Aorta (tissue), 5 donors: Measurements from ENCODE around the gene PCNA. TPM values are rescaled to one million over a fixed set of nuclear protein-coding genes. Genes with fewer than 3 reads are reported as not detected.
"Not testable (repeated sequence)": the region's sequence is repeated elsewhere in the genome, so short reads cannot be mapped to it uniquely, and the experiment has no call there.

Experiments used
- ATAC-seq: fragments of 200-7000 bp; cut with Tn5 transposase; one replicate; pipeline ENCODE4 v1.9.1; 2022; ENCODE audit warnings: moderate library complexity; ENCODE audit not compliant: low FRiP score
- DNase-seq, 2 donors: peaks; one replicate each; pipeline ENCODE4 v3.0.0-alpha.2; 2020
- H3K27ac ChIP-seq, 2 donors: one replicate each; pipeline ENCODE4 v1.5.1; 2013; ENCODE audit warnings: low read length in 2 of 2, mild to moderate bottlenecking in 2 of 2, moderate library complexity in 2 of 2, control low read depth in 1 of 2, inconsistent platforms in 1 of 2, low read depth in 1 of 2
- H3K27me3 ChIP-seq, 2 donors: one replicate each; pipeline ENCODE4 v1.6.1; 2013; ENCODE audit warnings: control low read depth in 1 of 2, low read length in 1 of 2, mild to moderate bottlenecking in 1 of 2, moderate library complexity in 1 of 2; ENCODE audit not compliant: insufficient read depth in 2 of 2, control insufficient read depth in 1 of 2
- H3K36me3 ChIP-seq, 2 donors: one replicate each; pipeline ENCODE4 v1.6.1; 2013; ENCODE audit warnings: control low read depth in 1 of 2, low read length in 1 of 2, mild to moderate bottlenecking in 1 of 2; ENCODE audit not compliant: insufficient read depth in 2 of 2, control insufficient read depth in 1 of 2
- H3K4me1 ChIP-seq, 2 donors: one replicate each; pipeline ENCODE4 v1.6.1; 2013; ENCODE audit warnings: low read length in 2 of 2, control low read depth in 1 of 2, mild to moderate bottlenecking in 1 of 2, moderate library complexity in 1 of 2; ENCODE audit not compliant: insufficient read depth in 2 of 2, control insufficient read depth in 1 of 2
- H3K4me3 ChIP-seq, 2 donors: one replicate each; pipeline ENCODE4 v1.5.1; 2013; ENCODE audit warnings: low read length in 2 of 2, control low read depth in 1 of 2, mild to moderate bottlenecking in 1 of 2
- H3K9me3 ChIP-seq: one replicate; pipeline ENCODE4 v1.6.1; 2013; ENCODE audit warnings: mild to moderate bottlenecking, low read length; ENCODE audit not compliant: control insufficient read depth
- WGBS, 2 donors: extraction: QIAGEN DNeasy Blood & Tissue Kit; methylation state at CpG; one replicate each; pipeline ENCODE4 v1.1.7; 2013; 5-methylcytosine and 5-hydroxymethylcytosine counted together
- intact Hi-C, 2 donors: fragments of 100-400 bp; cut with DNase I; formaldehyde crosslinking; loops; one replicate each; pipeline versions ENCODE4 v1.14.2 to v1.15.0; 2022
- polyA plus RNA-seq, 2 donors: library from polyadenylated mRNA; stranded (reverse); fragments of 200-250 nt; gene quantifications; one replicate each; pipeline ENCODE4 v1.2.3, GENCODE V29; 2013
- total RNA-seq, 2 donors: library from RNA; stranded (reverse); fragmentation: NEBNext Ultra II Directional; extraction: Animal tissue kit (Norgen Biotek cat#: 25700); gene quantifications; one replicate each; pipeline ENCODE4 v1.2.1, GENCODE V29; 2021
- donor health status: healthy with polysubstance abuse.
- donor health status: Bipolar disorder and iron deficiency.
- donor health status: DM: no; HTN: no; CAD: no.
- donor health status: DM: no; HTN: no; CAD: no.
- donor health status: DM: yes; HTN: yes; CAD: no.

The PCNA gene
- total and polyA plus RNA-seq, 4 donors: 20.1 to 37.4 (median 28.3) TPM

DNA sequence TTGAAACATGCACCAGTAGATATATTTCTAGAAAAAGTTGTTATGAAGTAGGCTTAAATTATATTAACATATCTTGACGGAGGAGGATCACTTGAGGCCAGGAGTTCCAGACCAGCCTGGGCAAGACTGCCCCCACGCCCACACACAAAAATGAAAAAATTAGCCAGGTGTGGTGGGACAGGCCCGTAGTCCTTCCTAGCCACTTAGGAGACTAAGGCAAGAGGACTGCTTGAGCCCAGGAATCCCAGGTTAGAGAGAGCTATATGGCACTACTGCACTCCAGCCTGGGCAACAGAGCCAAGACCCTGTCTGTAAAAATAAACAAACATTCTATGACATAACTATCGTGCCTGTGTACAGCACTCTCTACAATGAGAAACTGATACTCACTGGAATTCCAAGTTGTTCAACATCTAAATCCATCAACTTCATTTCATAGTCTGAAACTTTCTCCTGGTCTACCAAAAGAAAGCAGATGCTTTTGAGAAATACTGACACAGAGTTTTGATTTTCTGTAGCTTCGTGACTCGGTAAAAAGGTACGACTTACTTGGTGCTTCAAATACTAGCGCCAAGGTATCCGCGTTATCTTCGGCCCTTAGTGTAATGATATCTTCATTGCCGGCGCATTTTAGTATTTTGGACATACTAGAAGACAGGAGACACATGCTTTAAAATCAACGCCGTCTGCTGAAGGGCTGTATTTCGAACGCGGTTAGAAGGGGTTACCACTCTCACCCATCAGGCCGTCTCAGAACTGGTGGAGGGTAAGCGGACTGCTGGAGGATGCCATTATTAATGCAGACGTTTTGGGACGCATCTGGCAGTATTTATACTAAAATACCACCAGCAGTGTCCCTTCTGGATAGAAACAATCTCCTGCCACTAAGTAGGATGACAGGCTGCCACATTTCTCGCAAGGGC lies 1.3 kb downstream of the PCNA start:
- no peaks in the 10 kb centered on the region for H3K4me1 ChIP-seq
- no peak overlapping the region for H3K27ac ChIP-seq
- no peaks in the 10 kb centered on the region for H3K27me3 ChIP-seq
- ATAC-seq (no peak), DNase-seq (no peak)
- WGBS, 2 donors: 5 to 7% methylated on average over 23 of the region's 23 CpGs
- intact Hi-C loops: no loop called here
- H3K4me3 ChIP-seq: peak overlapping the region; percentile 61 to 73
- no peaks in the 10 kb centered on the region for H3K9me3 ChIP-seq
- no peaks in the 10 kb centered on the region for H3K36me3 ChIP-seq

- Histone ChIP-seq H3K36me3 (no peaks in the 10 kb centered on the region), H3K9me3 (no peaks in the 10 kb centered on the region), H3K4me1 (no peaks in the 10 kb centered on the region), H3K27me3 (no peaks in the 10 kb centered on the region), H3K27ac (no peak overlapping the region), H3K4me3 (no peak overlapping the region)
- 77 to 78% methylated on average over 3 of the region's 3 CpGs for WGBS, 2 donors
- ATAC-seq (no peak), DNase-seq (no peak)
- intact Hi-C loops: no loop called here
Measured at GRCh38 chr20:5116875-5117274, 2.9 kb downstream of the PCNA start.

GRCh38 chr20:5114403-5114802 lies 5.4 kb downstream of the PCNA start:
- Histone ChIP-seq H3K4me3 (no peak overlapping the region), H3K36me3 (no peaks in the 10 kb centered on the region), H3K9me3 (no peaks in the 10 kb centered on the region), H3K27me3 (no peaks in the 10 kb centered on the region), H3K27ac (no peak overlapping the region), H3K4me1 (no peaks in the 10 kb centered on the region)
- ATAC-seq: no peak
- DNase-seq: no peak
- intact Hi-C loops: no loop called here
- 44 to 69% methylated on average over 3 of the region's 3 CpGs for WGBS, 2 donors

DNA sequence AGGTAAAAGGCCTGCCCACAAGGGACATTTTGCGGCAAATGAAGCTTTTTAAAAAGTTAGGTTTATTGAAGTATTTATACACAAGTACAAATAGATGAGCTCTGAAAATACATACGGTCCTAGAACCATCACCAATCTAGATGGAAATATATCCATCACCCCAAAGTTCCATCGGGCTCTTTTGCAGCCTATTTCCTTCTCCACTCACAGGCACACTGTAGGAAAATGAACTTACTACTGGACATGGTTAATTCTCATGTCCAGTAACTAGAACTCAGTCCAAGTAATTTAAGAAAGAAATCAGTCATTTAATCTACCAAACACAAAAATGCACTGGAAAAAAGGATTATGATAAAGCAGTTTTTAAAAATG lies 6.2 kb downstream of the PCNA start:
- Histone ChIP-seq H3K4me1 (no peaks in the 10 kb centered on the region), H3K9me3 (no peaks in the 10 kb centered on the region), H3K36me3 (no peaks in the 10 kb centered on the region), H3K4me3 (peak overlapping the region; percentile 28 to 74), H3K27me3 (no peaks in the 10 kb centered on the region), H3K27ac (peak overlapping the region; percentile 29 to 89)
- DNase-seq (no peak), ATAC-seq (no peak)
- intact Hi-C loops: no loop called here
- 30 to 47% methylated on average over 3 of the region's 3 CpGs for WGBS, 2 donors

DNA sequence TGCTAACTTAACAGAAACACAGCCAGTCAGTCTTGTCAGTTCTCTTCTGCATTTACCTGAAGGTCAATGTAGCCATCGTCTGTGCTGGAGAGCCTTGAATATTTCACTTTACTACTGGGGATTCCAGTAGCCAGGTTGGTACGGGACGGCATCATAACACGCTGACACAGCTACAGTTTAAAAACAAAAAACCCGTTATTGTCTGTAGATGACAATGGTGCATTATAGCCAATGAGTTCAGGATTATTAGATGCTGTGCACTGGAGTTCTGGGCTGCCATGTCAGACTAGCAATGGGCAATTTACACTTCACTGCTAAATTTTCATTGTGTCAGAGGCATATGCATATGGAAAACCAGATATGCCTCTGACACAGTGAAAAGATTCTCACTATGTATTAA lies 10.5 kb downstream of the PCNA start:
- Histone ChIP-seq H3K27ac (no peak overlapping the region), H3K4me1 (no peaks in the 10 kb centered on the region), H3K36me3 (peaks cover 2 to 3% of the 10 kb centered on the region in 2 donors), H3K27me3 (no peaks in the 10 kb centered on the region), H3K4me3 (no peak overlapping the region), H3K9me3 (no peaks in the 10 kb centered on the region)
- no peak for ATAC-seq
- DNase-seq: no peak
- intact Hi-C loops: no loop called here
- 79 to 84% methylated on average over 5 of the region's 5 CpGs for WGBS, 2 donors

GRCh38 chr20:5104479-5104878 lies 15.3 kb downstream of the PCNA start:
- DNase-seq (no peak), ATAC-seq (no peak)
- no peak overlapping the region for H3K27ac ChIP-seq
- peaks cover 2 to 7% of the 10 kb centered on the region in 2 donors for H3K36me3 ChIP-seq
- H3K4me1 ChIP-seq: no peaks in the 10 kb centered on the region
- 95% methylated on average over 2 of the region's 2 CpGs for WGBS, 2 donors
- no peak overlapping the region for H3K4me3 ChIP-seq
- no peaks in the 10 kb centered on the region for H3K27me3 ChIP-seq
- H3K9me3 ChIP-seq: no peaks in the 10 kb centered on the region
- intact Hi-C loops: loop anchor here in 1 of 2 donors (5.0 kb wide), 1 partner anchor 147 kb away; no protein-coding TSS in a partner anchor

- Histone ChIP-seq H3K9me3 (no peaks in the 10 kb centered on the region), H3K4me3 (no peak overlapping the region), H3K36me3 (peaks cover 0 to 7% of the 10 kb centered on the region in 2 donors), H3K27ac (no peak overlapping the region), H3K4me1 (no peaks in the 10 kb centered on the region), H3K27me3 (no peaks in the 10 kb centered on the region)
- intact Hi-C loops: loop anchor here in 1 of 2 donors (5.0 kb wide), 1 partner anchor 144 kb away; no protein-coding TSS in a partner anchor
- DNase-seq (peak; percentile 81 to 92), ATAC-seq (peak; percentile 84)
- WGBS, 2 donors: 9 to 12% methylated on average over 9 of the region's 9 CpGs
Measured at GRCh38 chr20:5100684-5101347, 18.9 kb downstream of the PCNA start.

GRCh38 chr20:5099909-5100308 lies 19.8 kb downstream of the PCNA start:
- 91 to 93% methylated on average over 3 of the region's 3 CpGs for WGBS, 2 donors

More at GRCh38 chr20:5099909-5100308, 19.8 kb downstream of the PCNA start:
- intact Hi-C loops: loop anchor here (5.0 to 10.0 kb wide), 2 partner anchors 143 to 145 kb away; no protein-coding TSS in a partner anchor
- H3K4me3 ChIP-seq, H3K4me1 ChIP-seq, ATAC-seq, H3K27ac ChIP-seq, H3K27me3 ChIP-seq, H3K36me3 ChIP-seq, DNase-seq, H3K9me3 ChIP-seq: not testable (repeated sequence)
